ENCODE results near the gene NMNAT2. TPM values are rescaled to one million over a fixed set of nuclear protein-coding genes. Genes with fewer than 3 reads are reported as not detected.

NMNAT2 gene
- polyA plus RNA-seq, 3 donors, result 0.22 to 0.43 TPM; not detected in 1

GRCh38 chr1:183310753-183311479, 107.3 kb downstream of the NMNAT2 start:
- Histone ChIP-seq H3K4me2 (replicated peaks; ENCODE audit: extremely low read depth, low read length, poor library complexity, severe bottlenecking) (no peak overlapping the region), H3K36me3 (replicated peaks in 1 of 2; ENCODE audit: control insufficient read depth in 1 of 2, insufficient read depth in 2 of 2, low read length in 2 of 2) (no peaks in the 10 kb centered on the region), H3K27me3 (ENCODE audit: control insufficient read depth in 2 of 2, insufficient read depth in 2 of 2, low read length in 2 of 2) (no peaks in the 10 kb centered on the region), H4K20me1 (ENCODE audit: insufficient read depth, low read length) (no peaks in the 10 kb centered on the region), H3K4me3 (replicated peaks in 1 of 3; ENCODE audit: low read depth in 2 of 3, low read length in 3 of 3) (no peak overlapping the region), H3K4me1 (ENCODE audit: control insufficient read depth in 1 of 2, insufficient read depth in 2 of 2, low read length in 2 of 2) (no peaks in the 10 kb centered on the region), H3K27ac (ENCODE audit: low read depth in 1 of 2, low read length in 2 of 2) (no peak overlapping the region), H3K9ac (ENCODE audit: insufficient read depth, low read length, poor library complexity, severe bottlenecking) (no peak overlapping the region), H3K79me2 (ENCODE audit: insufficient read depth, low read length) (no peaks in the 10 kb centered on the region), H2AFZ (ENCODE audit: insufficient read depth, low read depth, low read length, poor library complexity, severe bottlenecking) (no peak overlapping the region), H3K9me3 (replicated peaks in 1 of 2; ENCODE audit: control insufficient read depth in 1 of 2, insufficient read depth in 1 of 2, low read length in 2 of 2) (no peaks in the 10 kb centered on the region)
- no peak overlapping the region for H3K4me3 Mint-ChIP-seq
- DNase-seq, result no peak
- intact Hi-C loops (cut with micrococcal nuclease), result no loop called here
- peaks cover 0 to 4% (median 0%) of the 10 kb centered on the region in 7 donors for H3K9me3 Mint-ChIP-seq
- no peak for TF ChIP-seq CTCF (IDR thresholded peaks at IDR 0.05)
- H3K36me3 Mint-ChIP-seq, result no peaks in the 10 kb centered on the region
- no peak overlapping the region for H3K27ac Mint-ChIP-seq
- WGBS (ENCODE audit: insufficient coverage), result 100% methylated on average over 4 of the region's 5 CpGs
- peaks cover 4 to 8% (median 7%) of the 10 kb centered on the region in 3 donors for H3K27me3 Mint-ChIP-seq (ENCODE audit: low read depth in 3 of 3)
- H3K4me1 Mint-ChIP-seq, result no peaks in the 10 kb centered on the region

GRCh38 chr1:183308719-183309118, 109.5 kb downstream of the NMNAT2 start:
- Mint-ChIP-seq H3K9me3 (peaks cover 0 to 4% (median 0%) of the 10 kb centered on the region in 7 donors), H3K4me1 (no peaks in the 10 kb centered on the region), H3K27ac (no peak overlapping the region), H3K4me3 (no peak overlapping the region), H3K36me3 (no peaks in the 10 kb centered on the region), H3K27me3 (ENCODE audit: low read depth in 3 of 3) (peaks cover 3 to 12% (median 12%) of the 10 kb centered on the region in 3 donors)
- no peak for TF ChIP-seq CTCF (IDR thresholded peaks at IDR 0.05)
- H2AFZ ChIP-seq (ENCODE audit: insufficient read depth, low read depth, low read length, poor library complexity, severe bottlenecking), result no peak overlapping the region
- no peak overlapping the region for H3K4me2 ChIP-seq (replicated peaks; ENCODE audit: extremely low read depth, low read length, poor library complexity, severe bottlenecking)
- no peaks in the 10 kb centered on the region for H3K79me2 ChIP-seq (ENCODE audit: insufficient read depth, low read length)
- no peak overlapping the region for H3K4me3 ChIP-seq (replicated peaks in 1 of 3; ENCODE audit: low read depth in 2 of 3, low read length in 3 of 3)
- no peaks in the 10 kb centered on the region for H3K36me3 ChIP-seq (replicated peaks in 1 of 2; ENCODE audit: control insufficient read depth in 1 of 2, insufficient read depth in 2 of 2, low read length in 2 of 2)
- H3K27me3 ChIP-seq (ENCODE audit: control insufficient read depth in 2 of 2, insufficient read depth in 2 of 2, low read length in 2 of 2), result no peaks in the 10 kb centered on the region
- H4K20me1 ChIP-seq (ENCODE audit: insufficient read depth, low read length), result no peaks in the 10 kb centered on the region
- H3K9ac ChIP-seq (ENCODE audit: insufficient read depth, low read length, poor library complexity, severe bottlenecking), result no peak overlapping the region
- no peak overlapping the region for H3K27ac ChIP-seq (ENCODE audit: low read depth in 1 of 2, low read length in 2 of 2)
- DNase-seq, result no peak
- 93% methylated on average over 3 of the region's 4 CpGs for WGBS (ENCODE audit: insufficient coverage)
- intact Hi-C loops (cut with micrococcal nuclease), result no loop called here
- H3K9me3 ChIP-seq (replicated peaks in 1 of 2; ENCODE audit: control insufficient read depth in 1 of 2, insufficient read depth in 1 of 2, low read length in 2 of 2), result no peaks in the 10 kb centered on the region
- H3K4me1 ChIP-seq (ENCODE audit: control insufficient read depth in 1 of 2, insufficient read depth in 2 of 2, low read length in 2 of 2), result no peaks in the 10 kb centered on the region

Measured in CD14-positive monocyte (primary cell).